Measurements from ENCODE around the gene OVOL2.

OVOL2 gene

DNA sequence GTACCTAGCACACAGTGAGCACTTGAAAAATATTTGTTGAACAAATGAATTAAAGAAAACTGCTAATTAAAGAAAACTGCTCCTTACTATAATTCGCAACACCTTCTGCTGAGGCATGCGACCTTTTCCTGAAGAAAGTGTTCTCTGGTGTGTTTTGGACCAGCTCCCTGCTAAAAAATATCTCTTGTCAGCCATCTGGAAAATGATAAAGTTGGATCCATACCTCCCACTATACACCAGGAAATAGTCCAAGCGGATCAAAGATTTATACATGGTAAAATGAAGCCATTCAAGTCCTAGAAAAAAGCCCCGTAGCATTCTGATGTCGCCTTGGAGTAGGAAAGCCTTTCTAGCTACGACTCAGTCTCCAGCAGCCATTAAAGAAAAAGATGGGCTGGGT lies 43.3 kb downstream of the OVOL2 start:
- TF ChIP-seq, protein P1, sequence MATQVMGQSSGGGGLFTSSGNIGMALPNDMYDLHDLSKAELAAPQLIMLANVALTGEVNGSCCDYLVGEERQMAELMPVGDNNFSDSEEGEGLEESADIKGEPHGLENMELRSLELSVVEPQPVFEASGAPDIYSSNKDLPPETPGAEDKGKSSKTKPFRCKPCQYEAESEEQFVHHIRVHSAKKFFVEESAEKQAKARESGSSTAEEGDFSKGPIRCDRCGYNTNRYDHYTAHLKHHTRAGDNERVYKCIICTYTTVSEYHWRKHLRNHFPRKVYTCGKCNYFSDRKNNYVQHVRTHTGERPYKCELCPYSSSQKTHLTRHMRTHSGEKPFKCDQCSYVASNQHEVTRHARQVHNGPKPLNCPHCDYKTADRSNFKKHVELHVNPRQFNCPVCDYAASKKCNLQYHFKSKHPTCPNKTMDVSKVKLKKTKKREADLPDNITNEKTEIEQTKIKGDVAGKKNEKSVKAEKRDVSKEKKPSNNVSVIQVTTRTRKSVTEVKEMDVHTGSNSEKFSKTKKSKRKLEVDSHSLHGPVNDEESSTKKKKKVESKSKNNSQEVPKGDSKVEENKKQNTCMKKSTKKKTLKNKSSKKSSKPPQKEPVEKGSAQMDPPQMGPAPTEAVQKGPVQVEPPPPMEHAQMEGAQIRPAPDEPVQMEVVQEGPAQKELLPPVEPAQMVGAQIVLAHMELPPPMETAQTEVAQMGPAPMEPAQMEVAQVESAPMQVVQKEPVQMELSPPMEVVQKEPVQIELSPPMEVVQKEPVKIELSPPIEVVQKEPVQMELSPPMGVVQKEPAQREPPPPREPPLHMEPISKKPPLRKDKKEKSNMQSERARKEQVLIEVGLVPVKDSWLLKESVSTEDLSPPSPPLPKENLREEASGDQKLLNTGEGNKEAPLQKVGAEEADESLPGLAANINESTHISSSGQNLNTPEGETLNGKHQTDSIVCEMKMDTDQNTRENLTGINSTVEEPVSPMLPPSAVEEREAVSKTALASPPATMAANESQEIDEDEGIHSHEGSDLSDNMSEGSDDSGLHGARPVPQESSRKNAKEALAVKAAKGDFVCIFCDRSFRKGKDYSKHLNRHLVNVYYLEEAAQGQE (IDR thresholded peaks at IDR 0.05; ENCODE audit: insufficient replicate concordance, low read depth): no peak
- TF ChIP-seq POLR2AphosphoS5 (IDR thresholded peaks at IDR 0.05; ENCODE audit: low read depth): no peak
- no peak for DNase-seq (ENCODE audit: low read depth in 1 of 2, low spot score in 1 of 2)
- Histone ChIP-seq H3K4me3 (replicated peaks; ENCODE audit: insufficient read depth, low read length) (no peak overlapping the region), H3K27me3 (ENCODE audit: insufficient read depth, poor library complexity, severe bottlenecking) (no peaks in the 10 kb centered on the region), H3K27ac (replicated peaks) (no peak overlapping the region)

DNA sequence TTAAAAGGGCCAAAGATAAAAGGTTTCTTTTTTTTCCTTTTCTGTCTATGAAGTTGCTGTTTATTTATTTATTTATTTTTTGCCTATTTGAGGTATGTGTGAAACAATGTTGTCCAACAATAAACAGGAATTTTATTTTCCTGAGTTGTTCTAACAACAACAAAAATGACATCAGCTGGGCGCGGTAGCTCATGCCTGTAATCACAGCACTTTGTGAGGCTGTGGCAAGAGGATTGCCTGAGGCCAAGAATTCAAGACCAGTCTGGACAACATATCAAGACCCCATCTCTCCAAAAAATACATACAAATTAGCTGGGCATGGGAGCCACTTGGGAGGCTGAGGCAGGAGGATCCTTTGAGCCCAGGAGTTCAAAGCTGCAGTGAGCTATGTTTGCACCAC lies 44.8 kb downstream of the OVOL2 start:
- no peak for DNase-seq (ENCODE audit: low read depth in 1 of 2, low spot score in 1 of 2)
- TF ChIP-seq, protein P2, sequence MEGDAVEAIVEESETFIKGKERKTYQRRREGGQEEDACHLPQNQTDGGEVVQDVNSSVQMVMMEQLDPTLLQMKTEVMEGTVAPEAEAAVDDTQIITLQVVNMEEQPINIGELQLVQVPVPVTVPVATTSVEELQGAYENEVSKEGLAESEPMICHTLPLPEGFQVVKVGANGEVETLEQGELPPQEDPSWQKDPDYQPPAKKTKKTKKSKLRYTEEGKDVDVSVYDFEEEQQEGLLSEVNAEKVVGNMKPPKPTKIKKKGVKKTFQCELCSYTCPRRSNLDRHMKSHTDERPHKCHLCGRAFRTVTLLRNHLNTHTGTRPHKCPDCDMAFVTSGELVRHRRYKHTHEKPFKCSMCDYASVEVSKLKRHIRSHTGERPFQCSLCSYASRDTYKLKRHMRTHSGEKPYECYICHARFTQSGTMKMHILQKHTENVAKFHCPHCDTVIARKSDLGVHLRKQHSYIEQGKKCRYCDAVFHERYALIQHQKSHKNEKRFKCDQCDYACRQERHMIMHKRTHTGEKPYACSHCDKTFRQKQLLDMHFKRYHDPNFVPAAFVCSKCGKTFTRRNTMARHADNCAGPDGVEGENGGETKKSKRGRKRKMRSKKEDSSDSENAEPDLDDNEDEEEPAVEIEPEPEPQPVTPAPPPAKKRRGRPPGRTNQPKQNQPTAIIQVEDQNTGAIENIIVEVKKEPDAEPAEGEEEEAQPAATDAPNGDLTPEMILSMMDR (IDR thresholded peaks at IDR 0.05; ENCODE audit: insufficient read depth, low read length): no peak
- TF ChIP-seq, protein P1 (IDR thresholded peaks at IDR 0.05; ENCODE audit: insufficient replicate concordance, low read depth): no peak
- no peak for TF ChIP-seq POLR2AphosphoS5 (IDR thresholded peaks at IDR 0.05; ENCODE audit: low read depth)
- no peak for TF ChIP-seq GABPA (IDR thresholded peaks at IDR 0.05; ENCODE audit: low read depth)
- no peak for TF ChIP-seq SPI1 (IDR thresholded peaks at IDR 0.05; ENCODE audit: borderline replicate concordance, low read depth)
- Histone ChIP-seq H3K27me3 (ENCODE audit: insufficient read depth, poor library complexity, severe bottlenecking) (no peaks in the 10 kb centered on the region), H3K27ac (replicated peaks) (no peak overlapping the region), H3K4me3 (replicated peaks; ENCODE audit: insufficient read depth, low read length) (no peak overlapping the region)

DNA sequence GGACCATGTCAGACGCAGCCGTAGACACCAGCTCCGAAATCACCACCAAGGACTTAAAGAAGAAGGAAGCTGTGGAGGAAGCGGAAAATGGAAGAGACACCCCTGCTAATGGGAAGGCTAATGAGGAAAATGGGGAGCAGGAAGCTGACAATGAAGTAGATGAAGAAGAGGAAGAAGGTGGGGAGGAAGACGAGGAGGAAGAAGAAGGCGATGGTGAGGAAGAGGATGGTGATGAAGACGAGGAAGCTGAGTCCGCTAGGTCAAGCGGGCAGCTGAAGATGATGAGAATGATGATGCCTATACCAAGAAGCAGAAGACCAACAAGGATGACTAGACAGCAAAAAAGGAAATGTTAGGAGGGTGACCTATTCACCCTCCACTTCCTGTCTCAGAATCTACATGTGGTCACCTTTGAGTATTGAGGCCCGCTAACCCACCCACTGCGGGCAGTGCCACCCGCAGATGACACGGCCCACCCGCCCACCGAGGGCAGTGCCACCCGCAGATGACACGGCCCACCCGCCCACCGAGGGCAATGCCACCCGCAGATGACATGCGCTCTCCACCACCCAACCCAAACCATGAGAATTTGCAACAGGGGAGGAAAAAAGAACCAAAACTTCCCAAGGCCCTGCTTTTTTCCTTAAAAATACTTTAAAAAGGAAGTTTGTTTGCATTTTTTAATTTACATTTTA lies 45.6 kb downstream of the OVOL2 start:
- Histone ChIP-seq H3K4me3 (replicated peaks; ENCODE audit: insufficient read depth, low read length) (no peak overlapping the region), H3K27me3 (ENCODE audit: insufficient read depth, poor library complexity, severe bottlenecking) (no peaks in the 10 kb centered on the region), H3K27ac (replicated peaks) (no peak overlapping the region)
- DNase-seq (ENCODE audit: low read depth in 1 of 2, low spot score in 1 of 2): no peak
- TF ChIP-seq POLR2AphosphoS5 (IDR thresholded peaks at IDR 0.05; ENCODE audit: low read depth) (no peak), SPI1 (IDR thresholded peaks at IDR 0.05; ENCODE audit: borderline replicate concordance, low read depth) (no peak), GABPA (IDR thresholded peaks at IDR 0.05; ENCODE audit: low read depth) (no peak)
- TF ChIP-seq, protein P2 (IDR thresholded peaks at IDR 0.05; ENCODE audit: insufficient read depth, low read length): no peak
- TF ChIP-seq, protein P1 (IDR thresholded peaks at IDR 0.05; ENCODE audit: insufficient replicate concordance, low read depth): no peak
